ENCODE measurements around the gene ENAH.

- no peak for TF ChIP-seq CTCF (conservative IDR thresholded peaks at IDR 0.05 in 1 of 2, IDR thresholded peaks at IDR 0.05 in 1 of 2; ENCODE audit: low read depth in 1 of 2, low read length in 2 of 2)
- TF ChIP-seq EZH2 (IDR thresholded peaks at IDR 0.05; ENCODE audit: low read length, missing control alignments), result no peak
Observed at GRCh38 chr1:225587310-225587709, 65.6 kb downstream of the ENAH start.

All from fibroblast of lung (primary cell).